ENCODE results near the gene HIKESHI.

HIKESHI gene

GRCh38 chr11:86302092-86302793 is at the start of gene HIKESHI:
Gene HIKESHI, plus strand, starts transcription at chr11:86302240. Its CDS starts 209 bp downstream, at chr11:86302449.
- in situ Hi-C loops (cut with MboI; ENCODE audit: low sequenced_read_pairs) = no loop called here

GRCh38 chr11:86255896-86256295 is 46.1 kb upstream of the HIKESHI start:
- in situ Hi-C loops (cut with MboI; ENCODE audit: low sequenced_read_pairs) = no loop called here

GRCh38 chr11:86256608-86257007 is 45.4 kb upstream of the HIKESHI start:
- in situ Hi-C loops (cut with MboI; ENCODE audit: low sequenced_read_pairs) = no loop called here

GRCh38 chr11:86257446-86257845 is 44.6 kb upstream of the HIKESHI start:
- in situ Hi-C loops (cut with MboI; ENCODE audit: low sequenced_read_pairs) = no loop called here

- in situ Hi-C loops (cut with MboI; ENCODE audit: low sequenced_read_pairs) = no loop called here
Observed at GRCh38 chr11:86259730-86260129, 42.3 kb upstream of the HIKESHI start.

- in situ Hi-C loops (cut with MboI; ENCODE audit: low sequenced_read_pairs) = no loop called here
Observed at GRCh38 chr11:86261328-86261727, 40.7 kb upstream of the HIKESHI start.

GRCh38 chr11:86262387-86262786 is 39.7 kb upstream of the HIKESHI start:
- in situ Hi-C loops (cut with MboI; ENCODE audit: low sequenced_read_pairs) = no loop called here

GRCh38 chr11:86264649-86265048 is 37.4 kb upstream of the HIKESHI start:
- in situ Hi-C loops (cut with MboI; ENCODE audit: low sequenced_read_pairs) = no loop called here

- in situ Hi-C loops (cut with MboI; ENCODE audit: low sequenced_read_pairs) = no loop called here
Observed at GRCh38 chr11:86265194-86265593, 36.8 kb upstream of the HIKESHI start.

- in situ Hi-C loops (cut with MboI; ENCODE audit: low sequenced_read_pairs) = no loop called here
Observed at GRCh38 chr11:86269645-86270044, 32.4 kb upstream of the HIKESHI start.

GRCh38 chr11:86274503-86274902 is 27.5 kb upstream of the HIKESHI start:
- in situ Hi-C loops (cut with MboI; ENCODE audit: low sequenced_read_pairs) = no loop called here

GRCh38 chr11:86274999-86275398 is 27.0 kb upstream of the HIKESHI start:
- in situ Hi-C loops (cut with MboI; ENCODE audit: low sequenced_read_pairs) = loop anchor here (25.0 kb wide), 2 partner anchors 413 to 613 kb away; partner anchors contain the start of genes CCDC83 and CREBZF

GRCh38 chr11:86275493-86276370 is 26.3 kb upstream of the HIKESHI start:
- in situ Hi-C loops (cut with MboI; ENCODE audit: low sequenced_read_pairs) = loop anchor here (25.0 kb wide), 2 partner anchors 413 to 613 kb away; partner anchors contain the start of genes CCDC83 and CREBZF

- in situ Hi-C loops (cut with MboI; ENCODE audit: low sequenced_read_pairs) = loop anchor here (25.0 kb wide), 2 partner anchors 415 to 615 kb away; partner anchors contain the start of genes CCDC83 and CREBZF
Observed at GRCh38 chr11:86277741-86278140, 24.3 kb upstream of the HIKESHI start.

GRCh38 chr11:86278226-86278625 is 23.8 kb upstream of the HIKESHI start:
- in situ Hi-C loops (cut with MboI; ENCODE audit: low sequenced_read_pairs) = loop anchor here (25.0 kb wide), 2 partner anchors 416 to 616 kb away; partner anchors contain the start of genes CCDC83 and CREBZF

- in situ Hi-C loops (cut with MboI; ENCODE audit: low sequenced_read_pairs) = loop anchor here (25.0 kb wide), 2 partner anchors 417 to 617 kb away; partner anchors contain the start of genes CCDC83 and CREBZF
Observed at GRCh38 chr11:86279747-86280146, 22.3 kb upstream of the HIKESHI start.

GRCh38 chr11:86287468-86287796 is 14.6 kb upstream of the HIKESHI start:
- in situ Hi-C loops (cut with MboI; ENCODE audit: low sequenced_read_pairs) = loop anchor here (25.0 kb wide), 2 partner anchors 425 to 625 kb away; partner anchors contain the start of genes CCDC83 and CREBZF

GRCh38 chr11:86288776-86289507 is 13.1 kb upstream of the HIKESHI start:
- in situ Hi-C loops (cut with MboI; ENCODE audit: low sequenced_read_pairs) = loop anchor here (25.0 kb wide), 2 partner anchors 427 to 627 kb away; partner anchors contain the start of genes CCDC83 and CREBZF

- in situ Hi-C loops (cut with MboI; ENCODE audit: low sequenced_read_pairs) = loop anchor here (25.0 kb wide), 2 partner anchors 427 to 627 kb away; partner anchors contain the start of genes CCDC83 and CREBZF
Observed at GRCh38 chr11:86289508-86290280, 12.3 kb upstream of the HIKESHI start.

Measured in HL-60/S4 treated with retinoic acid at 250 ng/mL for 4 days and 3 days (cell line).